Astrocyte of the cerebellum (primary cell): ENCODE data around the gene CPED1.
"Not testable (repeated sequence)": the region's sequence is repeated elsewhere in the genome, so short reads cannot be mapped to it uniquely, and the experiment has no call there.

Experiments
- DNase-seq: peaks from one replicate; pipeline ENCODE4 v3.0.0-alpha.2; 2011; ENCODE audit warnings: low read depth
- H3K4me3 ChIP-seq: 2 replicates; pipeline ENCODE4 v1.5.1; 2011; ENCODE audit warnings: mild to moderate bottlenecking, low read depth, low read length, moderate library complexity
- CTCF ChIP-seq: IDR thresholded peaks from 2 replicates; pipeline ENCODE4 v1.5.1; 2012; ENCODE audit warnings: low read length, low read depth, moderate library complexity, mild to moderate bottlenecking; ENCODE audit errors: missing control alignments
- in situ Hi-C: cut with HindIII; loops from 2 replicates; pipeline ENCODE4 v1.10.0; 2017; ENCODE audit warnings: low sequenced_read_pairs

CPED1 gene

GRCh38 chr7:120973849-120974248 is 14.7 kb upstream of the CPED1 start:
- no peak for DNase-seq
- no peak overlapping the region for H3K4me3 ChIP-seq
- TF ChIP-seq CTCF = no peak
- in situ Hi-C loops = no loop called here

- TF ChIP-seq CTCF = no peak
- in situ Hi-C loops = loop anchor here (25.0 kb wide), 1 partner anchor 557 kb away; no protein-coding TSS in a partner anchor
- DNase-seq = no peak
- no peak overlapping the region for H3K4me3 ChIP-seq
Observed at GRCh38 chr7:120979765-120980499, 8.6 kb upstream of the CPED1 start.

- H3K4me3 ChIP-seq = no peak overlapping the region
- no peak for DNase-seq
- TF ChIP-seq CTCF = no peak
- in situ Hi-C loops = loop anchor here (25.0 kb wide), 1 partner anchor 556 kb away; no protein-coding TSS in a partner anchor
Observed at GRCh38 chr7:120981117-120981516, 7.4 kb upstream of the CPED1 start.

GRCh38 chr7:120981888-120982615 is 6.5 kb upstream of the CPED1 start:
- TF ChIP-seq CTCF = peak; percentile 12
- in situ Hi-C loops = loop anchor here (25.0 kb wide), 1 partner anchor 555 kb away; no protein-coding TSS in a partner anchor
- peak; percentile 71 for DNase-seq
- H3K4me3 ChIP-seq = no peak overlapping the region

- not testable (repeated sequence) for H3K4me3 ChIP-seq, DNase-seq
- in situ Hi-C loops = loop anchor here (25.0 kb wide), 1 partner anchor 554 kb away; no protein-coding TSS in a partner anchor
Observed at GRCh38 chr7:120983592-120983991, 4.9 kb upstream of the CPED1 start.

GRCh38 chr7:120984406-120984805 is 4.1 kb upstream of the CPED1 start:
- TF ChIP-seq CTCF = no peak
- in situ Hi-C loops = loop anchor here (25.0 kb wide), 1 partner anchor 553 kb away; no protein-coding TSS in a partner anchor
- no peak for DNase-seq
- no peak overlapping the region for H3K4me3 ChIP-seq
